Stimulated activated CD8-positive, alpha-beta memory T cell treated with anti-CD3 and anti-CD28 coated beads, Interleukin-4, amount 100 ng/mL, for 24 hours (primary cell): ENCODE results near the gene BICD2.
"Not testable (repeated sequence)": the region's sequence is repeated elsewhere in the genome, so short reads cannot be mapped to it uniquely, and the experiment has no call there.

Source experiments
- DNase-seq: peaks from one replicate; pipeline ENCODE4 v3.0.0-alpha.2; 2020; ENCODE audit warnings: low read depth

Gene BICD2

DNA sequence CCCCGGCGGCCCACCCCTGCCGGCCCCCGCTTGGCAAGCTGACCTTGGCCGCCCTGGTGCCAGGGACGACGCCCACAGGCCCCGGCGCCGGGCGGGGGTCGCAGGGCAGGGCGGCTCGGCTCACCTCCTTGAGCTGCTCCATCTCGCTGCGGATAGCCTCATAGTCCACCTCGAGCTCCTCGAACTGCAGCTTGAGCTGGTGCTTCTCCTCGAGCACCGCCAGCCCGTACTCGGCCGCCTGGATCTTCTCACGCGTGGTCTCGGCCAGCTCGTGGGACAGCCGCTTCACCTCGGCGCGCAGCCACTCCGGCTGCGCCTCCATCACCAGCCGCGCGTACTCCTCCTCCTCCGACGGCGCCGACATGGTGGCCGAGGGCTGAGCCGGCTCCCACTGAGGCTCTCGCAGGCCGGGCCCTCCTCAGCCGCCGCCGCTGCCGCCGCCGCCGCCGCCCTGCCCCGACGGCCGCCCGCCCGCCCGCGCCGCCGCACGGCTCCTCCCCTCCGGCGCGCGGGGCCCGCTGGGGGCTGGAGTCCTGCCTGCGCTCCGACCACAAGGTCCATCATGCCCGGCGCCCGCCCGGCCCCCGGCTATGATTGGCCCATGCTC, at the start of gene BICD2:
TSS of gene BICD2 (minus strand) at position 453 of the 607 bp plus-strand sequence. CDS start at position 364, 89 bp downstream.
- DNase-seq = no peak

DNA sequence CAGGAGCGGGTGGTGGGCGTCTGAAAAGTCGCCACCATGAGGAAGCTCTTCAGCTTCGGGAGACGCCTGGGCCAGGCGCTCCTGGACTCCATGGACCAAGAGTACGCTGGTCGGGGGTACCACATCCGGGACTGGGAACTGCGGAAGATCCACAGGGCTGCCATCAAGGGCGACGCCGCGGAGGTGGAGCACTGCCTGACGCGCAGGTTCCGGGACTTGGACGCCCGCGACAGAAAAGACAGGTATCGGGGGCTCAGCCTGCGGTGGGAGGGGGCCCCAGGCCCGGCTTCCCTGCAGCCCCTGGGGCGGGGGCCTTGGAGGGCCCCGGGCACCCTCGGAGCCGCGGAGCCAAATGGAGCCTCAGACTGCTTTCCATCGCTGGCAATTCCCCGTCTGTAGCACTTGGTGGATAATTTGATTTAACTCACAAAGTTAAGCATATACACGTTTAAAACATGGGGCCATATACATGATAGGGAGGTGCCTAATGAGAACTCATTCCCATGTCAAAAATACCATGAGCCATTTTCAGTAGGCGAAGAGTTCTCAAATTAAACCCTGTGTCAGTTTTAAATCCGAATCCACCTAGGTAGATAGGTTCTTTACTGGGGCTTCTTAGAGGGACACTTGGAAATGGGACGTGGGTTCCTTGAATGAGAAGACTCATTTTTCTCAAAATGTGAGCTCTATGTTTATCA, 45.1 kb upstream of the BICD2 start:
- DNase-seq = not testable (repeated sequence)

DNA sequence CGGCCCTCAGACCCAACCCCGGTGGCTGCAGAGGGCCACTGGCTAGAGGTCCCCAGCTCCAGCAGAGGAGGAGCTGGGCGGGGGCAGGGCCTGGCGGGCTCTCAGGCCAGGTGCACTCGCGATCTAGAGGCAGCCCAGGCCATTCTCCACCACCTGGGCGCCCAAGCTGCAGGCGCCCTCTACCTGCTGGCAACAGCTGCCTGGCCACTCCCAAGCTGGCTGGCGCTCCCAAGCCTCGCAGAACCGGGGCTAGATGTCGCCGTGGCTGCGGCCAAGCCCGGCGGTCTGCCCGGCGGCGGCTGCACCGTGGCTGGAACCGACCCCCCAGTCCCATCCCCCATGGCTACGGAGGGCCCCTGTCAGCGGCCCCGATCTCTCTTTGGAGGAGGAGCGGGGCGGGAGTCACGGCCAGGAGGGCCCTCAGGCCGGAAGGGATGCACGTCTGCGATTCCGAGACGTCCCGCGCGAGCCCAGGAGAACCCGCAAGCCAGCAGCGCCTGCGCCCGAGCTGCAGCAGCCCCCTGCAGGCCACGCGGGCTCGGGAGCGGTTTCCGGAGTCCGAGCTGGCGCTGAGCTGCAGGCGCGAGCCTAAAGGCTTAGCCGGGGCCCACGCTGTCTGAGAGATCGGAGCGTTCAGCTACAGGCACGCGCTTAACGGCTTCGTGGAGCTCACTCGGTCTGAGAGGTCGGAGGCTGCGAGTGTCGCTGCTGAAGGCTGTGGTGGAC, 44.3 kb upstream of the BICD2 start:
- DNase-seq = peak; percentile 24

DNA sequence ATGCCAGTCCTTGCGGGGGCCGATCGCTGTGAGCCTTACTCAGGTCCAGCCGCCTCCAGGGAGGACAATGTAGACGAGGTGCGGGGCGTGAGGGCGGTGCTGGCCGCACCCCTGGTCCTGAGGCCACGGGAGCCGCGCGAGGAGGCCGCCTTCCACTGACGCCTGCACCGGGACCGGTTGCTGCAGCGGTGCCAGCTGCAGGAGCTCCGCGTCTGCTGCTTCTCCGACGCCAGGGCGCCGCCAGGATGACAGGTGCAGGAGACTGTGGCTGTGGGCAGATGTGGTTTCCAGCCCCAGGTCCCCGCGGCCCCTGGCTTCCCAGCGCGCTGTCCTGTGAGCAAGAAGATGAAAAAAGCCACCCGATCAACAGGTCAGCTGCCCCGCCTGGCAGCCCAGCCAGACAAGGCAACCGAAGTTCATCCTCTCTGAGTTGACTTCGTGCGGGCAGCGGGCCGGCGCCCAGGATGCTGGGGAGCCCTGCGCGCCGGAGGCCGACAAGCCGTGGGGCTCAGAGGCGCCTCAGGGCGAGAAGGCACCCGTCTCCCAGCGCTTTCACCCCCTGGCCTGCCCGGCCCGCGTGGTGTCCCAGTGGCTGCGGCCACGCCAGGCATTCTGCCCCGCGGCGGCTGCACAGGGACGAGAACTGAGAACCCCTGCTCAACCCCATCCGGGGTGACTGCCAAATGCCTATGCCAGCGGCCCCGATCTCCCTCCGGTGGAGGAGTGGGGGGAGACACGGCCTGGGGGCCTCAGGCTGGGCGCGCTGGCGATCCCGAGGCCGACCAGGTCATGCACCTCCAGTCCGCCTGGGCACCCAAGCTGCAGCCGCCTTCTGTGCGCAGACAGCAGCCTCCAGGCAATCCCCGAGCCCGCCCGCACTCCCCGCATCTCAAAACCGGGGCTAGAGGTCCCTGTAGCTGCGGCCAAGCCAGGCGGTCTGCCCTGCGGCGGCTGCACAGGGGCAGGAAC, 43.4 kb upstream of the BICD2 start:
- no peak for DNase-seq

DNA sequence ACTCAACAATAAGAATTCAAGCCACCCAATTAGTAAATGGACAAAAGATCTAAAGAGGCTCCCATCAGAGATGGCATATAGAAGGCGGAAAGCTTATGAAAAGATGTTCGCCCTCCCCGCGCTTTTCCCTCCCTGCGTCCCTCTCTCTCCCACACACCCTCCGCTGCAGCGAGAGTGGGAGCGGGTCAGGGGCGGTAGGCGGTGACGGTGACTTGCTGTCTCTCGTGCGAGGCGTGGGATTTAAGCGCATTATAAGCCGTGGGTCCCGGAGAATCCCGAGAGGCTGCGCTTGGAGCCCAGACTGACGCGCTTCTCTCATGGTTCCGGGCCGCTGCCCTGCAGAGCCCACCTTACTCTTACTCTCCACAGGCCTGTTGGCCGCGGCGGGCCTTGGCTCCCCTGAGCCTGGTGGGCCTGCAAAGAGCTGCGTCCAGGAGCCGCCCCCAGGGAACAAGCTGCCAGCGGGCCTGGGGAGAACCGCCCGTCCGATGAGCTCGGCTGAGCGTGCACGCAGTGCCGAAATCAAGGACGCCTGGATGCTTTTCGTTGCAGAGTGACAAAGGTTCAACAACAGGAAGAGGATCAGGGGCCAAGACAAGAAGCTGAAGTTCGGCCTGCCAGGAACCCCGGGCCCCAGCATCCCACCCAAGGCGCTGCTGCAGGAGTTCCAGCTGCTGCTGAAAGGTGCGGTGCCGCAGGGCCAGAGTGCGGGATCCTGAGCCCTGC, 42.6 kb upstream of the BICD2 start:
- DNase-seq = no peak

DNA sequence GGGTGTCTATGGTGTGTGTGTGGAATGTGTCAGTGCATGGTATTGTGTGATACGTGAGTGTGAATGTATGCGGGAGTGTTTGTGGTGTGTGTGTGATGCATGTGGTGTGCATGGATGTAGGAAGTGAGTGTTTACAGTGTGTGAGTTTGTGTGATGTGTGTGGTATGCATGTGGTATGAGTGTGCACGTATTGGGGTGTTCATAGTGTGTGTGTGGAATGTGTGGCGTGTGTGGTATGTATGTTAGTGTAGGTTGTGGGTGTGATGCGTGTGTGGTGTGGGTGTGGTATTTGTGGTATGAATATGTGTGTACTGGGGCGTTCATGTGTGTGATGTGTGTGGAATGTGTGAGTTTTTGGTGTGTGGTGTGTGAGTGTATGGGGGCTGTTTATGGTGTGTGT, 40.1 kb upstream of the BICD2 start:
- no peak for DNase-seq

DNA sequence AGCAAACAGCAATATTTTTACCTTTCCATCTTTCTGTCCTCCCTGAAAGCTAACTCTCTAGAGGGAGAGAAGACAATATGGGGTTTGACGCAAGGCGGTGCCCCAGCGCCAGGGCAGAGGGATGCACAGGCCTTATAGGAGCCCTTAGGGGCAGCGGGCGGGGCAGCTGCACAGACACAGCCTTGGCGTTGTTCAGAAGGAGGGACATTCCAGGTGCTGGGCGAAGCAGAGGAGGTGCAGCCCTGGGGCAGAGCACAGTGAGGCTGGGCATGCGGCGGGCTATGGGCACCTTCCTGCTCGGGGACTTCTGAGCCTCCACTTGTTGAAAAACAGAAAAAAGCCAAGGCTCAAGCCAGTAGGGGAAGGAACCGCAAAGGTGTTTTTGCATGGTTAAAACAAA, 33.7 kb upstream of the BICD2 start:
- DNase-seq = no peak

DNA sequence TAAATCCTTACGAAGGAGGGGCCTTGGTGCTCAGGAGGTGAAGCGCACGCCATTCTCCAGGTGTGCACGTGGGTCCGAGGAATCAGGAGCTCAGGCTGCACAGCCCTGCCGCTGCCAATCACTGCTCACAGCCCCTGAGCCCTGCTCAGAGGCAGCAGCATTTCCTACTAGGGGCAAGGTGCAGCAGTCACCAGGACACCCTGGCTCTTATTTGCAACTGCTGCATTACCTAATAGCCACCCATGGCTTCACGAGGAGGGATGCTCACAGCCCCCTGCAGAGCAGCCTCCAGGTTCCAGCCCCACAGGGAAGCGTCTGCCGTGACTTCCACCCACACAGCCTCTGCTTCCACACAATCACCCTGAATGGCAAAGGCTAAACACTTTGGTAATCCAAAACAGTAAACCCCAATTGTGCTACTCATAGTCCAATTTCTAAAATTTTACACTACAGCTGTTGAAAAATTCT, 31.7 kb upstream of the BICD2 start:
- not testable (repeated sequence) for DNase-seq

DNA sequence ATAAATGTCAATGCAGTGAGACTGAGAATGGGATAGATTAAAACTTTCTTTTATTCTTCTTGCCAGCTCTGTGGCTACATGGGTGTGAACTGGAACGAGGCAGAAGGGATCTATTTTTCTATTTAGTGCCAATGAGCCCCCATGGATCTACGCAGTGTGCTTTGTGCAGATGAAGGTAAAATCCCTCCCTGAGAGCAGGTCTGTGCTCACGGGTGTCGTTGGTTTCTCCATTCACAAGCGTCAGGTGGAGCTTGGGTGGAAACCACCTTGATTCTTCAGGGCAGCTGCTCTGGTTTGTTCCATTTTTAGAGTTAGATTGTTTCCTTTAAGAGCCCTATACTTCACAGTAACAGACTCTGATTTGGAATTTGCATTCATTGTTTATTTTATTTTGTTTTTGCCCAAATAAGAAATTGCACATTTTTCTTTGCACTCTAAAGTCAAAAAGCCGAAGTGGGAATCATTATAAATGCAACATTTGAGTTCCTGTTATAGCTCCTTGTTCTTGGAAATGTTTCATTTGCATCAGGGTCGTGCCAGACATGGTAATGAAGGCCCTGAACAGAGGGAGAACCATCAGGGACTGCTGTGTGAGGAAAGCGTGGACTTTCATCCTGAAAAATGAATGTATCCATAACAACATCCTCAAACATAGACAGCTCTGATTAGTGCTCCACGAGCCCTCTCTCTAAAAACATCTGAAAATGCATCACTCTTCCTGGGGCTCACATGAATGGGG, 31.1 kb upstream of the BICD2 start:
- DNase-seq = no peak

DNA sequence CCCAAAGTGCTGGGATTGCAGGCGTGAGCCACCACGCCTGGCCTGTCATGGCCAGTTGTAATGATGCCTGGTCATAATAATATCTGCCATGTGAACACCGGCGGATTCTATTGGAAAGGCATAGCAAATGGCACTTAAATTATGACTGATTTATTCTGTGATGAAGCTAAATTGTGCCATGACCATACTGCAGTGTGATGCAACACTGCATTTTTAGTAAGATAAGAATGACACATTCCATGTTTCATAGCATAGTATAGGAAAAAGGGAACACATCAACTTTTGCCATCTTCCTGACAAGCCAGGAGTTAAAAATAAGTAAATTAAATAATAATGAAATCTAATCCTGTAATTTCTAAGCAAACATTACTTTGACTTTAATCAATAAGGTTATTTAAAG, 30.4 kb upstream of the BICD2 start:
- no peak for DNase-seq

DNA sequence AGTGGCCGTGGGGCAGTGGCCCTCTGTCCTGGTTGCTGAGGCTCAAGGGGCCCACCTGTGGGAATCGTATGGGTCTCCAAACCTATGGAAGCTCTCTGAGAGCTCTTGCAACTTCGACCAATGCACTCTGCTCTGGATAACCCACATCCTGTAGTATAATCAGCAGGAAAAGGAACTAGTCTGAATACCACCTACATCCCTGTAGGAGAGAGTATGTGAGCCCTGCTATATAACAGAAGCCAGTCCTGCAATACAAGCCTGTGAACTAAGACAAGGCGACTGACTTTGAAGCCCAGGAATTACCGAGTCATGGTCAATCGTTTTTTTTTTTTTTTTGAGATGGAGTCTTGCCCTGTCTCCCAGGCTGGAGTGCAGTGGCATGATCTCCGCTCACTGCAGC, 29.8 kb upstream of the BICD2 start:
- DNase-seq = no peak

DNA sequence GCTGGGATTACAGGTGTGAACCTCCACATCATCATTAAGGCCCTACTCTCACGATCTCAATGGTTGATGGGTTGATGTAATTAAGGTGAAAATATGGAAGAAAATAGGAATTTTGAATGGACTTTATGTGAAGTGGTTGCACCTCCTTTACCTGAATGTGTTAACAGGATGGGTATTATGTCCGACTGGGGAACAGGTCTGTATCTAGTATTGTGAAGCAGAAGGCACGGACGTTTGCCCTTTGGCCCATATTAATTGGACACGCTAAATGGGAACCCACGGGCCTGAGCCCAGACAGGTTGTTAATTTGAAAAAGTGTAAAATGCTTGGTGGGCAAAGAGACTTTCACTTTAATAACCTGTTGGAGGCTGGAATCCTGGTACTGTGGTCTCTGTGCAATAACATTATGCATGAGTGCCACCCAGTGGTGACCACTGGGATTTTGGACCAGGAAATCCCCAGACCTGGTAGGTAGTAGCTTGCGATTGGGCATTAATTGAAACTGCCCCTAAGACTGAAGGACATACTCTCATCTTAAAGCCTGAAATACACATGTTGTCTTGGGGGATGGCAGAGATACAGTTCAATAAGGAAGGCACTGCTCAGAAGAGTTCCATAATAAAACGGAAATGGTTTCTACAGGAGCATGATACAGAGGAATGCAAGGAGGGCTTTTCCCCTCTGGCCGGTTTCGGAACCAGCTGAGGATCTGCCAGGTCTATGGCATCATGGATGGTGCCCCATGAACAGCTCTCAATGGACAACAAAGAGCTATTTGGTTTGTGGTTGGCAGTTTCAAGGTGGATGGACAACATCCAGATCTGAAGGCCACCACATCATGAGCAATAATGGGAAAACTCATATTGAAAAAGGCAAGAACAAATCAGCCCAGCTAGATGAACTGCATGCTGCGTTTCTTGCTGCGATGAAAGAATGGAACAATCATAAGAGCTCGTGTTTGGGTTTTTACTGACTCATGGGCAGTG, 26.2 kb upstream of the BICD2 start:
- DNase-seq = peak; percentile 59

DNA sequence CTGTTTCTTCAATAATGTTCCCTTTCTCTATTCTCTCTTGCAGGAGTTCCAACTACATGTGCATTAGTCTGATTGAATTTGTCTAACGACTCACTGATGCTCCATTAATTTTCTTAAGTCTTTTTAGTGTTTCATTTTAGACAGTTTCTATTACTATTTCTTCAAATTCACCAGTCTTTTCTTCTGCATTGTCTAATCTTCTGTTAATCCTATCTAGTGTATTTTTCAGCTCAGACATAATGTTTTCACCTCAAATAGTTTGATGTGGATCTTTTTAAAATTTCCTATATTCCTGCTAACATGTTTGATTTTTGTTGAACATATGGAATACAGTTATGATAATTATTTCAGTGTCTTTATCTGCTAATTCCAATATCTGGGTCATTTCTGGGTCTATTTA, 21.7 kb upstream of the BICD2 start:
- DNase-seq = no peak

DNA sequence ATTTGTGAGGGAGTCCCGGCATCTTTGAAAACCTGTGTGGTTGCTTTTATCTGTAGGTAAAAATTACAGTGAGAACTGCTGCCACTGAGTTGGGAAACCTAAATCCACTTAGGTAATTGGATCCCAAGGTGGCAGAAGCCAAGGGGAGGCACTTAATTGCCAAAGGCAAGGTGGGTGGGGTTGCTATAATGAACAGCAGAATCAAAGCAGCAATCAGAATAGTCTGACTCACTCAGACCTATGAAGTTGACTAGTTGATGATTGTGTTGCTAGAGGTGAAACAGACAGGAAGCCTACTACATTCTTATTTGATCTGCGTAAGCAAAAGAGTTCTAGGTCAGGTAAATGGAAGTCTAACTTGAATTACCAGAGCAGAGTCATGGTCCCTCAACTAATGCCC, 17.3 kb upstream of the BICD2 start:
- DNase-seq = no peak

DNA sequence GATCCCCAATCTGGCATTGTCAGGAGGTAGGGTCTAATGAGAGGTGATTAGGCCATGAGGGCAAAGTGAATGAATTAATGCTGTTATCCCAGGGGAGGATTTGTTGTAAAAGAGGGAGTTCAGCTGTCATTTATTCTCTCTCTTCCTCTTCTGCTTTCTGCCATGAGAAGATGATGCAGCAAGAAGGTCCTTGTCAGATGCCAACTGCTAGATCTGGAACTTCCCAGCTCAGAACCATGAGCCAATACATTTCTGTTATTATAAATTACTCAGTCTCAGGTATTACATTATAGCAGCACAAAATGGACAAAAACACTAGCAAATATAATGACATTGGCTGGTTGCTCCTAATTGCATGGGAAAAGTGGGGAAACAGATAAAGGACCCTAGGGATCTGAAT, 15.6 kb upstream of the BICD2 start:
- DNase-seq = no peak

DNA sequence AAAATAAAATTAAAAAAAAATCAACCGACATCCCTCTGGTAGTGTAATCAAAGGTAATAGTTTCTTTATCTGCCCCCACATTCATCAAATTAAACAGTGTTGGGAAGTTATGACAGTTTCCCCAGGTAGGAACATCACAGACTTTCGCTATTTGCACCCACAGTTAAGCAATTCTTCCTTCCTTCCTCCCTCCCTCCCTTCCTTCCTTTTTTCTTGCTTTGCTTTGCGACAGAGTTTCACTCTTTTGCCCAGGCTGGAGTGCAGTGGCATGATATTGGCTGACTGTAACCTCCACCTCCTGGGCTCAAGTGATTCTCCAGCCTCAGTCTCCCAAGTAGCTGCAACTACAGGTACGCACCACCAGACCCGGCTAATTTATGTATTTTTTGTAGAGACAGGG, 10.8 kb upstream of the BICD2 start:
- no peak for DNase-seq

DNA sequence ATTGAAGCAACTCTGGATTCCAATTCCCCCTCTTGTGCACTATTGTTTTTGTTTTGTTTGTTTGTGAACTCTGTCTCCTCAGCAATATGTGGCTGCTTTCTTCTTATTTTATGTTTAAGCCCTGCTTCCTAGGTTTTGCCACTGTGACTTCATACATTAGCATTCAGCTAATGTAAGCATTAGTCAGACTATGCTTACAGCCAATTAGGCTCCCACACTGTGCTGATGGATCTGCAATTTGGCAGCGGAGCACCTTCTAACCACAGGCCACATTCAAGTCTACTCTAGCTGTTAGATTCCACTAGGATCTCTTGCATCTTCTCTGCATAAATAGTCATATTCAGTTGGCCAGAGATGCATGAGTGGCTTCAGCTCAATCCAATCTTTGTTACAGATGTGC, 9.6 kb upstream of the BICD2 start:
- no peak for DNase-seq

DNA sequence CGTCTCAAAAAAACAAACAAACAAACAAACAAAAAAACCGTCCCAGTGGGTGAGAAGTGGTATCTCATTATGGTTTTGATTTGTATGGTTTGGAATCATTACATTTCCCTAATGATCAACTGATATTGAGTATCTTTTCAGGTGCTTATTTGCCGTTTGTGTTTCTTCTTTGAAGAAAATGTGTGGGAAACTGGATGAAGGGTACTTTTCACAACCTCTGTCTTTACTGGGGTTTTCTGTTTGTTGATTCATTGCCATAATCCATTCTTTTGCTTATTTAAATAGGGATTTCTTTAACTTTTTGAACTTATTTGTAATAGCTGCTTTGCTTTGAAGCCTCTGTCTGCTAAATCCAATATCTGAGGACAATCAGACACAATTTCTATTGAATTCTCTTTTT, 9.2 kb upstream of the BICD2 start:
- DNase-seq = no peak

DNA sequence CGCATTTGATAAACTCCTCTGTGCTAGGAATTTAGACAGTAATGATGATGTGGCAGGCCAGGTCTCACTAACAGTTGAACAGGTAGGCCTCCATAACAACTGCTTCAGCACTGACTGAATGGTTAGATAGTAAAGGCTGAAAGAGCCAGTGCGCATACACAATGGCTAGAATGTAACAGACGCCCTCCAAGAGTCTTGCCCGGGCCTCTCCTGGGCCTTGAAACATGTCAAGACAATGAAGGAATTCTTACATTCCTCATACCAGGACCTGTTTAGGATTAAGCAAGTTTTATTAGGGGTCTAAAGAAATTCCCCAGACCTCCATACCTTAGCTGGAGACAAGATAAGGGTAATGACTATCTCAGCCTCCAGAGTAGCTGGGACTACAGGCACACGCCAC, 6.7 kb upstream of the BICD2 start:
- no peak for DNase-seq
